DMS79 (cell line): ENCODE measurements around the gene TTC7B.

Source experiments
- DNase-seq: peaks from one replicate; lab custom pipeline; 2025; lab: John Stamatoyannopoulos, UW

The TTC7B gene

GRCh38 chr14:90671382-90672234 lies 144.6 kb downstream of the TTC7B start:
- no peak for DNase-seq

- no peak for DNase-seq
Measured at GRCh38 chr14:90669731-90670130, 146.5 kb downstream of the TTC7B start.

GRCh38 chr14:90666571-90666970 lies 149.7 kb downstream of the TTC7B start:
- DNase-seq, result peak; percentile 83

GRCh38 chr14:90665321-90666000 lies 150.8 kb downstream of the TTC7B start:
- DNase-seq, result no peak

- no peak for DNase-seq
Measured at GRCh38 chr14:90664911-90665310, 151.3 kb downstream of the TTC7B start.

GRCh38 chr14:90663680-90664079 lies 152.6 kb downstream of the TTC7B start:
- DNase-seq, result no peak

GRCh38 chr14:90663140-90663539 lies 153.1 kb downstream of the TTC7B start:
- DNase-seq, result no peak

GRCh38 chr14:90661866-90662265 lies 154.4 kb downstream of the TTC7B start:
- peak; percentile 87 for DNase-seq

- peak; percentile 77 for DNase-seq
Measured at GRCh38 chr14:90660865-90661570, 155.2 kb downstream of the TTC7B start.

- DNase-seq, result no peak
Measured at GRCh38 chr14:90659156-90659555, 157.1 kb downstream of the TTC7B start.

GRCh38 chr14:90658541-90658967 lies 157.7 kb downstream of the TTC7B start:
- DNase-seq, result no peak

- no peak for DNase-seq
Measured at GRCh38 chr14:90656973-90657372, 159.3 kb downstream of the TTC7B start.

- DNase-seq, result no peak
Measured at GRCh38 chr14:90655829-90656228, 160.4 kb downstream of the TTC7B start.

- no peak for DNase-seq
Measured at GRCh38 chr14:90654831-90655276, 161.4 kb downstream of the TTC7B start.

GRCh38 chr14:90652626-90653025 lies 163.6 kb downstream of the TTC7B start:
- no peak for DNase-seq

- no peak for DNase-seq
Measured at GRCh38 chr14:90651976-90652560, 164.2 kb downstream of the TTC7B start.

- no peak for DNase-seq
Measured at GRCh38 chr14:90651271-90651804, 164.9 kb downstream of the TTC7B start.

GRCh38 chr14:90649557-90650135 lies 166.6 kb downstream of the TTC7B start:
- DNase-seq, result no peak

GRCh38 chr14:90649083-90649482 lies 167.1 kb downstream of the TTC7B start:
- peak; percentile 73 for DNase-seq

GRCh38 chr14:90648421-90648820 lies 167.8 kb downstream of the TTC7B start:
- no peak for DNase-seq

GRCh38 chr14:90647473-90648005 lies 168.7 kb downstream of the TTC7B start:
- DNase-seq, result no peak
